HCT116 (cell line): ENCODE data around the gene COL15A1. TPM values are rescaled to one million over a fixed set of nuclear protein-coding genes. Genes with fewer than 3 reads are reported as not detected.

ENCODE experiments used
- ATAC-seq: fragments of 200-7000 bp; cut with Tn5 transposase; 2 replicates; pipeline ENCODE4 v1.9.1; 2020; ENCODE audit warnings: mild to moderate bottlenecking, moderate library complexity
- BruUV-seq: library from RNA; stranded (reverse); fragments of 400-500 nt; replicated peaks from 2 replicates; lab custom pipeline; 2021; lab: Mats Ljungman, UMichigan
- CTCF ChIA-PET: fragments of 300-600 bp; sonication (Branson Sonifier 250); formaldehyde crosslinking; loops from one replicate; lab custom pipeline; 2021; ENCODE audit warnings: antibody characterized with exemption; lab: Charles Lee
- POLR2A ChIA-PET: fragments of 300-600, 350-600 bp; sonication (Branson Sonifier 250); formaldehyde crosslinking; loops from one replicate; lab custom pipeline; 2021; ENCODE audit warnings: antibody characterized with exemption; lab: Charles Lee
- RAD21 ChIA-PET, 2 experiments: fragments of 300-600 bp; sonication (Branson Sonifier 250); formaldehyde crosslinking; loops; one replicate each; lab custom pipeline; 2023; ENCODE audit warnings: low total read pairs in 2 of 2; ENCODE audit not compliant: uncharacterized antibody in 2 of 2, unreplicated experiment in 2 of 2, low non-redundant PET in 1 of 2; lab: Charles Lee
- DNase-seq: peaks from one replicate; pipeline ENCODE4 v3.0.0-alpha.2; 2010; ENCODE audit warnings: low read depth, low spot score
- H2AFZ ChIP-seq: fragments of 200-600 bp; shearing (Covaris generic), sonication (generic); 2 replicates; pipeline ENCODE4 v1.6.1; 2017; ENCODE audit warnings: low read depth, mixed run types, mixed read lengths, antibody characterized with exemption, low read length; ENCODE audit not compliant: poor library complexity, severe bottlenecking
- H3K27ac ChIP-seq: 2 replicates; pipeline ENCODE4 v1.5.1; 2012; ENCODE audit warnings: low read depth, low read length
- H3K27me3 ChIP-seq: fragments of 200-600 bp; sonication (generic); 2 replicates; pipeline ENCODE4 v1.6.1; 2016; ENCODE audit warnings: mixed run types, low read length, mixed read lengths; ENCODE audit not compliant: insufficient read depth
- H3K36me3 ChIP-seq, 2 experiments: fragments of 200-500 bp in 1 of 2; fragments of 200-600 bp in 1 of 2; sonication (Bioruptor generic) in 1 of 2; sonication (generic) in 1 of 2; 2 replicates each; pipeline versions ENCODE4 v1.5.1 to v1.6.1; 2014 to 2016; ENCODE audit warnings: low read length in 2 of 2, inconsistent platforms in 1 of 2, mixed read lengths in 1 of 2, mixed run types in 1 of 2; ENCODE audit not compliant: insufficient read depth in 2 of 2, control insufficient read depth in 1 of 2
- H3K4me1 ChIP-seq, 2 experiments: fragments of 200-600 bp in 1 of 2; sonication (generic) in 1 of 2; 2 replicates each; pipeline versions ENCODE4 v1.5.1 to v1.6.1; 2012 to 2017; ENCODE audit warnings: low read length in 2 of 2, inconsistent platforms in 1 of 2, mild to moderate bottlenecking in 1 of 2, mixed read lengths in 1 of 2, mixed run types in 1 of 2, moderate library complexity in 1 of 2; ENCODE audit not compliant: insufficient read depth in 2 of 2, control insufficient read depth in 1 of 2
- H3K4me2 ChIP-seq: fragments of 200-600 bp; sonication (generic); 2 replicates; pipeline ENCODE4 v1.6.1; 2017; ENCODE audit warnings: mixed run types, low read length, mixed read lengths
- H3K4me3 ChIP-seq, 2 experiments: fragments of 200-600 bp in 1 of 2; sonication (generic) in 1 of 2; replicated peaks in 1 of 2; 2 replicates each; pipeline ENCODE4 v1.5.1; 2011 to 2016; ENCODE audit warnings: low read length in 2 of 2, control low read depth in 1 of 2, low read depth in 1 of 2, mild to moderate bottlenecking in 1 of 2, mixed read lengths in 1 of 2, mixed run types in 1 of 2
- H3K79me2 ChIP-seq: fragments of 200-600 bp; sonication (generic); 2 replicates; pipeline ENCODE4 v1.6.1; 2017; ENCODE audit warnings: mild to moderate bottlenecking, mixed run types, low read length, moderate library complexity, mixed read lengths; ENCODE audit not compliant: insufficient read depth
- H3K9ac ChIP-seq: fragments of 200-600 bp; sonication (generic); 2 replicates; pipeline ENCODE4 v1.6.1; 2016; ENCODE audit warnings: low read length, mixed read lengths
- H3K9me2 ChIP-seq: fragments of 200-600 bp; sonication (generic), shearing (Covaris generic); 2 replicates; pipeline ENCODE4 v1.6.1; 2017; ENCODE audit warnings: mixed run types, mild to moderate bottlenecking, moderate library complexity; ENCODE audit not compliant: insufficient read depth
- H3K9me3 ChIP-seq, 2 experiments: fragments of 200-500 bp in 1 of 2; fragments of 200-600 bp in 1 of 2; sonication (Bioruptor generic) in 1 of 2; sonication (generic) in 1 of 2; 2 replicates each; pipeline ENCODE4 v1.6.1; 2014 to 2017; ENCODE audit warnings: low read length in 2 of 2, mixed read lengths in 2 of 2, inconsistent platforms in 1 of 2, low read depth in 1 of 2, mild to moderate bottlenecking in 1 of 2, mixed run types in 1 of 2, moderate library complexity in 1 of 2; ENCODE audit not compliant: control insufficient read depth in 1 of 2, insufficient read depth in 1 of 2
- H4K20me1 ChIP-seq: fragments of 200-600 bp; sonication (generic), shearing (Covaris generic); 2 replicates; pipeline ENCODE4 v1.6.1; 2017; ENCODE audit warnings: mixed run types, mild to moderate bottlenecking, moderate library complexity; ENCODE audit not compliant: insufficient read depth
- ATF3 ChIP-seq: IDR thresholded peaks from 2 replicates; pipeline ENCODE4 v1.6.1; 2012
- CBX3 ChIP-seq: IDR thresholded peaks from 2 replicates; pipeline ENCODE4 v1.6.1; 2012; ENCODE audit warnings: low read depth
- CEBPB ChIP-seq: IDR thresholded peaks from 2 replicates; pipeline ENCODE4 v1.6.1; 2012; ENCODE audit warnings: low read depth
- EGR1 ChIP-seq: IDR thresholded peaks from 2 replicates; pipeline ENCODE4 v1.6.1; 2012; ENCODE audit warnings: low read depth
- ELF1 ChIP-seq: IDR thresholded peaks from 2 replicates; pipeline ENCODE4 v1.6.1; 2012; ENCODE audit warnings: low read depth, borderline replicate concordance
- EZH2 ChIP-seq: fragments of 200-600 bp; sonication (generic); IDR thresholded peaks from 2 replicates; pipeline ENCODE4 v1.6.1; 2017; ENCODE audit warnings: antibody characterized with exemption, mixed run types
- EZH2phosphoT487 ChIP-seq: fragments of 200-600 bp; IDR thresholded peaks from 2 replicates; pipeline ENCODE4 v1.6.1; 2018; ENCODE audit warnings: antibody characterized with exemption, borderline replicate concordance
- FOSL1 ChIP-seq: IDR thresholded peaks from 2 replicates; pipeline ENCODE4 v1.6.1; 2012; ENCODE audit warnings: low read depth
- JUND ChIP-seq: IDR thresholded peaks from 2 replicates; pipeline ENCODE4 v1.6.1; 2012
- POLR2A ChIP-seq: IDR thresholded peaks from 2 replicates; pipeline ENCODE4 v1.7.0; 2011; ENCODE audit warnings: borderline replicate concordance; ENCODE audit not compliant: insufficient read depth, insufficient read length; ENCODE audit errors: extremely low read depth
- POLR2AphosphoS5 ChIP-seq: IDR thresholded peaks from 2 replicates; pipeline ENCODE4 v1.6.1; 2011; ENCODE audit warnings: mild to moderate bottlenecking, low read depth, low read length, moderate library complexity
- RAD21 ChIP-seq: IDR thresholded peaks from 2 replicates; pipeline ENCODE4 v1.6.1; 2012; ENCODE audit warnings: low read depth, mild to moderate bottlenecking
- REST ChIP-seq: IDR thresholded peaks from 2 replicates; pipeline ENCODE4 v1.6.1; 2012; ENCODE audit warnings: low read depth
- SIN3A ChIP-seq: IDR thresholded peaks from 2 replicates; pipeline ENCODE4 v1.6.1; 2012; ENCODE audit warnings: low read depth
- SP1 ChIP-seq: IDR thresholded peaks from 2 replicates; pipeline ENCODE4 v1.6.1; 2012; ENCODE audit warnings: low read depth
- SRF ChIP-seq: IDR thresholded peaks from 2 replicates; pipeline ENCODE4 v1.6.1; 2012; ENCODE audit warnings: low read depth
- YY1 ChIP-seq: IDR thresholded peaks from 2 replicates; pipeline ENCODE4 v1.6.1; 2011; ENCODE audit warnings: low read length, low read depth, moderate library complexity, mild to moderate bottlenecking; ENCODE audit not compliant: insufficient replicate concordance; ENCODE audit errors: extremely low read depth
- ZBTB33 ChIP-seq: IDR thresholded peaks from 2 replicates; pipeline ENCODE4 v1.6.1; 2011; ENCODE audit warnings: mild to moderate bottlenecking, low read length, moderate library complexity; ENCODE audit not compliant: insufficient replicate concordance; ENCODE audit errors: extremely low read depth
- ZNF274 ChIP-seq: fragments of 200-500 bp; sonication (Bioruptor generic); IDR thresholded peaks from 2 replicates; pipeline ENCODE4 v1.6.1; 2014; ENCODE audit warnings: mild to moderate bottlenecking, low read depth, low read length, inconsistent platforms
- intact Hi-C: fragments of 100-400 bp; cut with micrococcal nuclease; formaldehyde crosslinking; loops from 2 replicates; pipeline ENCODE4 v1.10.0; 2022
- total RNA-seq: library from RNA; stranded (reverse); gene quantifications from one replicate; pipeline ENCODE4 v1.2.1, GENCODE V29; 2021; ENCODE audit not compliant: unreplicated experiment
- TF ChIP-seq, protein P1 (sequence below), 3 experiments: fragments of 200-600 bp in 1 of 3; sonication (generic) in 1 of 3; IDR thresholded peaks in 2 of 3; conservative IDR thresholded peaks in 1 of 3; 2 replicates each; pipeline ENCODE4 v1.5.1; 2012 to 2017; ENCODE audit warnings: low read depth in 2 of 3, low read length in 2 of 3, antibody characterized with exemption in 1 of 3, borderline replicate concordance in 1 of 3, control low read depth in 1 of 3, mild to moderate bottlenecking in 1 of 3, mixed read lengths in 1 of 3, mixed run types in 1 of 3, moderate library complexity in 1 of 3; ENCODE audit not compliant: insufficient read depth in 1 of 3

Gene COL15A1
- total RNA-seq, 1 experiment from 2014 or later: 0.15 TPM

DNA sequence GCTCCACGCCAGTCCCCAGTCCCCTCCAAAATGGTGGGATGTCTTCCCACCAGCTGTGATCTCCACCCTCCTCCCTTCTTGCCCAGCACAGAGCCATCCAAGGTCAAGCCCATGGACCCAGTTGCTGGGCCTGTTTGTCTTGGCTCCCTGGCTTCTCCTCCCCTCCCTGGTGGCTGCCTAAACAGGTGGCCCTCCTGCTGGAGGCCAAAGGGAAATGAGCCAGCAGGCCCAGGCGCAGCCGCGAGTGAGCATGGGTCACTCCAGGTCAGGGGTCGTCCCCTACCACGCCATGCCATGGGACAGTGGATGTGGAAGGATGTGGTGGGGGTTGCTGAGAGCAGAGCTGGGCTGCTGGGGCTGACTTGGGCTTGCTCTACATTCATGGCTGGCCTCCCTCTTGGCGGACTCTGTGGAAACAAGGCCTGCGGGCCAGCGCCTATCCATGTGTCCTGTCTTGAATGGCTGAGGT lies 33.6 kb downstream of the COL15A1 start:
- intact Hi-C loops: no loop called here
- TF ChIP-seq ZNF274 (no peak), ZBTB33 (no peak), RAD21 (no peak), EZH2 (no peak), EGR1 (no peak), EZH2phosphoT487 (no peak), FOSL1 (no peak), POLR2AphosphoS5 (no peak), CBX3 (no peak), JUND (no peak), POLR2A (no peak), SIN3A (no peak), SP1 (no peak), ELF1 (no peak), ATF3 (no peak), YY1 (no peak), REST (no peak), CEBPB (no peak), SRF (no peak)
- TF ChIP-seq, protein P1, sequence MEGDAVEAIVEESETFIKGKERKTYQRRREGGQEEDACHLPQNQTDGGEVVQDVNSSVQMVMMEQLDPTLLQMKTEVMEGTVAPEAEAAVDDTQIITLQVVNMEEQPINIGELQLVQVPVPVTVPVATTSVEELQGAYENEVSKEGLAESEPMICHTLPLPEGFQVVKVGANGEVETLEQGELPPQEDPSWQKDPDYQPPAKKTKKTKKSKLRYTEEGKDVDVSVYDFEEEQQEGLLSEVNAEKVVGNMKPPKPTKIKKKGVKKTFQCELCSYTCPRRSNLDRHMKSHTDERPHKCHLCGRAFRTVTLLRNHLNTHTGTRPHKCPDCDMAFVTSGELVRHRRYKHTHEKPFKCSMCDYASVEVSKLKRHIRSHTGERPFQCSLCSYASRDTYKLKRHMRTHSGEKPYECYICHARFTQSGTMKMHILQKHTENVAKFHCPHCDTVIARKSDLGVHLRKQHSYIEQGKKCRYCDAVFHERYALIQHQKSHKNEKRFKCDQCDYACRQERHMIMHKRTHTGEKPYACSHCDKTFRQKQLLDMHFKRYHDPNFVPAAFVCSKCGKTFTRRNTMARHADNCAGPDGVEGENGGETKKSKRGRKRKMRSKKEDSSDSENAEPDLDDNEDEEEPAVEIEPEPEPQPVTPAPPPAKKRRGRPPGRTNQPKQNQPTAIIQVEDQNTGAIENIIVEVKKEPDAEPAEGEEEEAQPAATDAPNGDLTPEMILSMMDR (IDR thresholded peaks at IDR 0.05 in 2 of 3, conservative IDR thresholded peaks at IDR 0.05 in 1 of 3; ENCODE audit: borderline replicate concordance in 1 of 3, insufficient read depth in 1 of 3, low read depth in 2 of 3, low read length in 2 of 3): no peak
- no peak for ATAC-seq

More for the DNA sequence above, 33.6 kb downstream of the COL15A1 start:
- no peaks in the 10 kb centered on the region for H3K36me3 ChIP-seq
- BruUV-seq: no TSS peak
- no peak overlapping the region for H3K4me3 ChIP-seq
- no peak overlapping the region for H3K27ac ChIP-seq
- no peaks in the 10 kb centered on the region for H3K9me3 ChIP-seq
- no peak overlapping the region for H3K9ac ChIP-seq
- DNase-seq: no peak
- POLR2A ChIA-PET: no interaction called here
- H2AFZ ChIP-seq: no peak overlapping the region
- no peak overlapping the region for H3K4me2 ChIP-seq
- peaks cover 0 to 4% of the 10 kb centered on the region in 2 experiments; a peak in 2 of 4 replicates for H3K4me1 ChIP-seq
- CTCF ChIA-PET: no interaction called here
- H3K9me2 ChIP-seq: no peaks in the 10 kb centered on the region
- RAD21 ChIA-PET: no interaction called here
- no peaks in the 10 kb centered on the region for H4K20me1 ChIP-seq
- H3K79me2 ChIP-seq: no peaks in the 10 kb centered on the region
- H3K27me3 ChIP-seq: no peaks in the 10 kb centered on the region
